Fibroblast of lung (primary cell): ENCODE measurements around the gene TRAPPC5. TPM values are rescaled to one million over a fixed set of nuclear protein-coding genes. Genes with fewer than 3 reads are reported as not detected.

Experiments used
- DNase-seq, 2 donors: peaks; one replicate each; pipeline versions ENCODE4 v3.0.0 to v3.0.0-alpha.2; 2010; ENCODE audit warnings: low read depth in 2 of 2
- H2AFZ ChIP-seq: 2 replicates; pipeline ENCODE4 v1.5.1; 2012; ENCODE audit warnings: low read length, control low read depth, inconsistent platforms
- H3K27ac ChIP-seq: 2 replicates; pipeline ENCODE4 v1.5.1; 2011; ENCODE audit warnings: low read length, control low read depth; ENCODE audit not compliant: insufficient read depth
- H3K27me3 ChIP-seq: 2 replicates; pipeline ENCODE4 v1.5.1; 2011; ENCODE audit warnings: mild to moderate bottlenecking, low read length; ENCODE audit not compliant: control insufficient read depth, insufficient read depth
- H3K36me3 ChIP-seq: 2 replicates; pipeline ENCODE4 v1.5.1; 2011; ENCODE audit warnings: low read length; ENCODE audit not compliant: control insufficient read depth, insufficient read depth
- H3K4me1 ChIP-seq: 2 replicates; pipeline ENCODE4 v1.5.1; 2011; ENCODE audit warnings: low read length; ENCODE audit not compliant: control insufficient read depth, insufficient read depth; ENCODE audit errors: extremely low read depth
- H3K4me2 ChIP-seq: 2 replicates; pipeline ENCODE4 v1.5.1; 2011; ENCODE audit warnings: low read length, control low read depth; ENCODE audit not compliant: insufficient read depth; ENCODE audit errors: extremely low read depth
- H3K4me3 ChIP-seq, 4 experiments: fragments of 200-600 bp in 1 of 4; sonication (generic) in 1 of 4; replicated peaks in 1 of 4; 2 replicates each; pipeline ENCODE4 v1.5.1; 2011 to 2016; ENCODE audit warnings: low read length in 4 of 4, low read depth in 3 of 4, mild to moderate bottlenecking in 3 of 4, control low read depth in 2 of 4, inconsistent platforms in 1 of 4, mixed read lengths in 1 of 4; ENCODE audit not compliant: insufficient read depth in 1 of 4; ENCODE audit errors: control extremely low read depth in 1 of 4
- H3K79me2 ChIP-seq: 2 replicates; pipeline ENCODE4 v1.5.1; 2012; ENCODE audit warnings: mild to moderate bottlenecking, low read length, inconsistent platforms; ENCODE audit not compliant: control insufficient read depth, insufficient read depth
- H3K9ac ChIP-seq: 2 replicates; pipeline ENCODE4 v1.5.1; 2011; ENCODE audit warnings: mild to moderate bottlenecking, low read length, control low read depth; ENCODE audit not compliant: insufficient read depth
- H3K9me3 ChIP-seq: 2 replicates; pipeline ENCODE4 v1.5.1; 2012; ENCODE audit warnings: low read depth, low read length; ENCODE audit not compliant: control insufficient read depth, insufficient read depth
- H4K20me1 ChIP-seq: 2 replicates; pipeline ENCODE4 v1.5.1; 2011; ENCODE audit warnings: low read length; ENCODE audit not compliant: control insufficient read depth, insufficient read depth; ENCODE audit errors: extremely low read depth
- EZH2 ChIP-seq: IDR thresholded peaks from 2 replicates; pipeline ENCODE4 v1.5.1; 2012; ENCODE audit warnings: low read length, control low read depth, mild to moderate bottlenecking; ENCODE audit errors: missing control alignments
- polyA plus RNA-seq, 2 donors: library from polyadenylated mRNA; depleted of rRNA in 1 of 2; stranded (reverse) in 1 of 2; unstranded in 1 of 2; fragments of >200 nt; gene quantifications; 2 replicates each; pipeline ENCODE4 v1.2.1, GENCODE V29; 2011 to 2012; ENCODE audit warnings: missing spikeins in 1 of 2
- total RNA-seq: library from RNA; depleted of rRNA; stranded (reverse); fragments of >200 nt; gene quantifications from 2 replicates; pipeline ENCODE4 v1.2.1, GENCODE V29; 2014
- TF ChIP-seq, protein P1 (sequence below), 2 donors: IDR thresholded peaks in 1 of 2; conservative IDR thresholded peaks in 1 of 2; 1 replicate in 1 of 2; 2 replicates in 1 of 2; pipeline ENCODE4 v1.5.1; 2011 to 2012; ENCODE audit warnings: low read length in 2 of 2, control low read depth in 1 of 2, inconsistent platforms in 1 of 2, low read depth in 1 of 2, mild to moderate bottlenecking in 1 of 2

Gene TRAPPC5
- total and polyA plus RNA-seq, 2 donors (not counting 1 experiment from before 2014, with no cell fraction given), result 19.4 to 103 TPM

DNA sequence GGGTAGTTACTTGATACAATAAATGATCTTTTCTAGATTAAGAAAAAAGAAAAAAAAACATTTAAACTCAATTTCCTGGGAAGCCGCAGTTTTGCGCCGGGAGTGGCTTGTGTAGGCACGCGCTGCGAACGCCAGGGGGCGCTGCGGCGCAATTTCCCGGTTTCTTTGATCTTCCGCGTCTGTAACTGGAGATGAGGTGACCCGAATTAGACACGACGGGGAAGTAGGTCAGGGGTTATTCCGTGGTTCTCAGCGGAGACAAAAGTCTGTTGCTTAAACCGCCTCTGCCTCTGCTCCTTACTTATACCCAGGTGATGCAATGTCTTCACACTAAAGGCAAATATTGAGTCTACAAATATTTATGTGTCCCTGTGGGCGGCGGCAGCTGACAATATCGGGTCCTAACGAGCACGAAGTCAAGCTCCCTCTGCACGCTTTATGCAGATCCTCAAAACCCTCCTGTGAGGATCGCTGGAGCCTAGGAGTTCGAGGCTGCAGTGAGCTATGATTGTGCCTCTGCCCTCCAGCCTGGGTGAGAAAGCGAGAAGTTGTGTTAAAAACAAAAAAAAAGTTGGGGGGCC, 28.5 kb upstream of the TRAPPC5 start:
- TF ChIP-seq, protein P1, sequence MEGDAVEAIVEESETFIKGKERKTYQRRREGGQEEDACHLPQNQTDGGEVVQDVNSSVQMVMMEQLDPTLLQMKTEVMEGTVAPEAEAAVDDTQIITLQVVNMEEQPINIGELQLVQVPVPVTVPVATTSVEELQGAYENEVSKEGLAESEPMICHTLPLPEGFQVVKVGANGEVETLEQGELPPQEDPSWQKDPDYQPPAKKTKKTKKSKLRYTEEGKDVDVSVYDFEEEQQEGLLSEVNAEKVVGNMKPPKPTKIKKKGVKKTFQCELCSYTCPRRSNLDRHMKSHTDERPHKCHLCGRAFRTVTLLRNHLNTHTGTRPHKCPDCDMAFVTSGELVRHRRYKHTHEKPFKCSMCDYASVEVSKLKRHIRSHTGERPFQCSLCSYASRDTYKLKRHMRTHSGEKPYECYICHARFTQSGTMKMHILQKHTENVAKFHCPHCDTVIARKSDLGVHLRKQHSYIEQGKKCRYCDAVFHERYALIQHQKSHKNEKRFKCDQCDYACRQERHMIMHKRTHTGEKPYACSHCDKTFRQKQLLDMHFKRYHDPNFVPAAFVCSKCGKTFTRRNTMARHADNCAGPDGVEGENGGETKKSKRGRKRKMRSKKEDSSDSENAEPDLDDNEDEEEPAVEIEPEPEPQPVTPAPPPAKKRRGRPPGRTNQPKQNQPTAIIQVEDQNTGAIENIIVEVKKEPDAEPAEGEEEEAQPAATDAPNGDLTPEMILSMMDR (conservative IDR thresholded peaks at IDR 0.05 in 1 of 2, IDR thresholded peaks at IDR 0.05 in 1 of 2; ENCODE audit: low read depth in 1 of 2, low read length in 2 of 2), result peak; percentile 93 to 96
- TF ChIP-seq EZH2, result no peak
- H3K4me1 ChIP-seq, result peaks cover 3% of the 10 kb centered on the region
- peak overlapping the region; percentile 77 for H2AFZ ChIP-seq
- no peaks in the 10 kb centered on the region for H3K9me3 ChIP-seq
- no peak overlapping the region for H3K9ac ChIP-seq
- H3K27me3 ChIP-seq, result no peaks in the 10 kb centered on the region
- no peaks in the 10 kb centered on the region for H3K36me3 ChIP-seq
- H3K4me3 ChIP-seq, result peak overlapping the region in 2 of 4 experiments; percentile 35 to 51
- DNase-seq, result peak; percentile 45 to 87
- H4K20me1 ChIP-seq, result no peaks in the 10 kb centered on the region
- H3K27ac ChIP-seq, result no peak overlapping the region
- H3K79me2 ChIP-seq, result no peaks in the 10 kb centered on the region
- peak overlapping the region; percentile 68 for H3K4me2 ChIP-seq

DNA sequence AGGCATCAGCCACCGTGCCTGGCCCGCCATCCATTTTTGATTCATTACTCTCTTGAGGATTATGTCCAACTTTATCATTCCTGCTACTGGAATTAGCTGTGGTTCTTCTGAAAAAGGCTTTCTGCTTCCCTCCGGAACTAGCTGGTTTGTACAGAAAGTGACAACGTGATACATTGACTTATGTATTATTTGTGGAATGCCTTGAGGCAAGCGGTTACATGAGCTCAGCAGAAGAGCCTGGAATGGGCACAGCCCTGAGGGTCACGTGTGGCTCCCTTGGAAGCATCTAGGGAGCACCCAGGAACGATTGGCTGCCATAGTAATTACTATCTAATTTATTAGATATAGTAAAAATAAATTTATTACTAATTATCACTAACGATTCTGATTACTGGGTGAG, 26.2 kb upstream of the TRAPPC5 start:
- Histone ChIP-seq H3K4me1 (peaks cover 3% of the 10 kb centered on the region), H2AFZ (no peak overlapping the region), H3K9me3 (no peaks in the 10 kb centered on the region), H3K27ac (no peak overlapping the region), H4K20me1 (no peaks in the 10 kb centered on the region), H3K4me2 (no peak overlapping the region), H3K9ac (no peak overlapping the region), H3K27me3 (no peaks in the 10 kb centered on the region), H3K4me3 (no peak overlapping the region), H3K79me2 (no peaks in the 10 kb centered on the region), H3K36me3 (no peaks in the 10 kb centered on the region)
- DNase-seq, result peak in 1 of 2 donors; percentile 17
- no peak for TF ChIP-seq EZH2
- TF ChIP-seq, protein P1 (conservative IDR thresholded peaks at IDR 0.05 in 1 of 2, IDR thresholded peaks at IDR 0.05 in 1 of 2; ENCODE audit: low read depth in 1 of 2, low read length in 2 of 2), result no peak

DNA sequence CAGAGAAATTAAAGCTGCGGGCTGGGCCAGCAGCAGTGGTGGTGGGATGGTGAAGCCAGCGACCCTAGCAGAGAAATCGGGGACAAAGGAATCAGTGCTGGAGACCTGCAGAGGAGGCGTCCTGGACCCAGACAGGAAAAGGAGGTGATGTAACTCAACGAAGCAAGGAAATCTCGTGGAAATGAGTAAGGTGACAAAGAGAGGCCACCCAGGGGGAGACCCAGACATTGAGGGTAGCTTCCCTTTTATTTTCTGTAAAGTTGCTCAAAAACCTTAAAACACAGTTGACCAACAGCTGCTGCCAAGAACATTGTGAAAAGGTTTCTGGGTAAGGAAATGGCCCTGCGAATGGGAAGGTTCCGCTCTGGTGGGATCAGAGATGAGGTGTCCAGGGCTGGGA, 25.1 kb upstream of the TRAPPC5 start:
- no peak overlapping the region for H2AFZ ChIP-seq
- H3K27me3 ChIP-seq, result no peaks in the 10 kb centered on the region
- no peak overlapping the region for H3K9ac ChIP-seq
- H3K79me2 ChIP-seq, result no peaks in the 10 kb centered on the region
- no peaks in the 10 kb centered on the region for H3K36me3 ChIP-seq
- no peak for DNase-seq
- peaks cover 3% of the 10 kb centered on the region for H3K4me1 ChIP-seq
- no peaks in the 10 kb centered on the region for H3K9me3 ChIP-seq
- H3K4me3 ChIP-seq, result no peak overlapping the region
- no peak overlapping the region for H3K27ac ChIP-seq
- H3K4me2 ChIP-seq, result no peak overlapping the region
- TF ChIP-seq EZH2, result no peak
- TF ChIP-seq, protein P1 (conservative IDR thresholded peaks at IDR 0.05 in 1 of 2, IDR thresholded peaks at IDR 0.05 in 1 of 2; ENCODE audit: low read depth in 1 of 2, low read length in 2 of 2), result no peak
- no peaks in the 10 kb centered on the region for H4K20me1 ChIP-seq
